GM12874 (cell line): ENCODE measurements around the gene ZDHHC1.

Source experiments
- CTCF ChIP-seq: IDR thresholded peaks from 2 replicates; pipeline ENCODE4 v1.5.1; 2011; ENCODE audit warnings: low read depth, mild to moderate bottlenecking, control low read depth, low read length, moderate library complexity; ENCODE audit not compliant: insufficient read depth

The ZDHHC1 gene

GRCh38 chr16:67395105-67395457 is 21.2 kb downstream of the ZDHHC1 start:
- TF ChIP-seq CTCF: no peak

GRCh38 chr16:67394155-67395104 is 21.8 kb downstream of the ZDHHC1 start:
- no peak for TF ChIP-seq CTCF

- no peak for TF ChIP-seq CTCF
Measured at GRCh38 chr16:67393788-67394154, 22.5 kb downstream of the ZDHHC1 start.

- TF ChIP-seq CTCF: peak; percentile 44
Measured at GRCh38 chr16:67393111-67393787, 23.0 kb downstream of the ZDHHC1 start, which contains the start of gene TPPP3. Gene TPPP3 (minus strand): TSS chr16:67393498. CDS start chr16:67391111, 2,387 bp downstream.

- TF ChIP-seq CTCF: no peak
Measured at GRCh38 chr16:67392301-67393059, 23.8 kb downstream of the ZDHHC1 start.

- TF ChIP-seq CTCF: no peak
Measured at GRCh38 chr16:67391424-67392300, 24.6 kb downstream of the ZDHHC1 start.
